ENCODE data around the gene ANXA11. TPM values are rescaled to one million over a fixed set of nuclear protein-coding genes. Genes with fewer than 3 reads are reported as not detected.
A peak's percentile ranks its signal among the peaks of the same experiment; 100 is the strongest.

The ANXA11 gene
- total RNA-seq, 1 donor from 2014 or later = 287 TPM

- no peak for ATAC-seq
- Histone ChIP-seq H3K4me1 (peaks cover 13% of the 10 kb centered on the region), H3K9me3 (no peaks in the 10 kb centered on the region), H3K27me3 (no peaks in the 10 kb centered on the region), H3K36me3 (peaks cover 89% of the 10 kb centered on the region), H3K4me3 (no peak overlapping the region), H3K27ac (no peak overlapping the region)
- no peak for TF ChIP-seq CTCF (IDR thresholded peaks at IDR 0.05)
- peak; percentile 44 for DNase-seq
- intact Hi-C loops (cut with DNase I) = no loop called here
Measured at GRCh38 chr10:80167471-80168161, 37.7 kb downstream of the ANXA11 start.

GRCh38 chr10:80166581-80167470 lies 38.5 kb downstream of the ANXA11 start:
- Histone ChIP-seq H3K27ac (no peak overlapping the region), H3K27me3 (no peaks in the 10 kb centered on the region), H3K9me3 (no peaks in the 10 kb centered on the region), H3K36me3 (peaks cover 89% of the 10 kb centered on the region), H3K4me3 (no peak overlapping the region), H3K4me1 (peaks cover 5% of the 10 kb centered on the region)
- intact Hi-C loops (cut with DNase I) = no loop called here
- TF ChIP-seq CTCF (IDR thresholded peaks at IDR 0.05) = no peak
- ATAC-seq = no peak
- DNase-seq = peak; percentile 57

GRCh38 chr10:80165173-80165572 lies 40.2 kb downstream of the ANXA11 start:
- no peaks in the 10 kb centered on the region for H3K4me1 ChIP-seq
- DNase-seq (peak; percentile 37), ATAC-seq (no peak)
- no peak overlapping the region for H3K4me3 ChIP-seq
- H3K27me3 ChIP-seq = no peaks in the 10 kb centered on the region
- intact Hi-C loops (cut with DNase I) = no loop called here
- no peak for TF ChIP-seq CTCF (IDR thresholded peaks at IDR 0.05)
- H3K9me3 ChIP-seq = no peaks in the 10 kb centered on the region
- no peak overlapping the region for H3K27ac ChIP-seq
- peaks cover 90% of the 10 kb centered on the region for H3K36me3 ChIP-seq

GRCh38 chr10:80164596-80164995 lies 40.7 kb downstream of the ANXA11 start:
- ATAC-seq (no peak), DNase-seq (no peak)
- peaks cover 3% of the 10 kb centered on the region for H3K4me1 ChIP-seq
- peaks cover 95% of the 10 kb centered on the region for H3K36me3 ChIP-seq
- TF ChIP-seq CTCF (IDR thresholded peaks at IDR 0.05) = no peak
- no peaks in the 10 kb centered on the region for H3K9me3 ChIP-seq
- no peaks in the 10 kb centered on the region for H3K27me3 ChIP-seq
- H3K4me3 ChIP-seq = no peak overlapping the region
- intact Hi-C loops (cut with DNase I) = no loop called here
- peak overlapping the region; percentile 30 for H3K27ac ChIP-seq

GRCh38 chr10:80163741-80164341 lies 41.5 kb downstream of the ANXA11 start:
- H3K4me1 ChIP-seq = peaks cover 11% of the 10 kb centered on the region
- no peak for TF ChIP-seq CTCF (IDR thresholded peaks at IDR 0.05)
- peaks cover 95% of the 10 kb centered on the region for H3K36me3 ChIP-seq
- no peaks in the 10 kb centered on the region for H3K9me3 ChIP-seq
- ATAC-seq = no peak
- H3K27me3 ChIP-seq = no peaks in the 10 kb centered on the region
- no peak for DNase-seq
- H3K27ac ChIP-seq = peak overlapping the region; percentile 30
- no peak overlapping the region for H3K4me3 ChIP-seq
- intact Hi-C loops (cut with DNase I) = no loop called here
